ENCODE measurements around the gene SKAP2.

SKAP2 gene

DNA sequence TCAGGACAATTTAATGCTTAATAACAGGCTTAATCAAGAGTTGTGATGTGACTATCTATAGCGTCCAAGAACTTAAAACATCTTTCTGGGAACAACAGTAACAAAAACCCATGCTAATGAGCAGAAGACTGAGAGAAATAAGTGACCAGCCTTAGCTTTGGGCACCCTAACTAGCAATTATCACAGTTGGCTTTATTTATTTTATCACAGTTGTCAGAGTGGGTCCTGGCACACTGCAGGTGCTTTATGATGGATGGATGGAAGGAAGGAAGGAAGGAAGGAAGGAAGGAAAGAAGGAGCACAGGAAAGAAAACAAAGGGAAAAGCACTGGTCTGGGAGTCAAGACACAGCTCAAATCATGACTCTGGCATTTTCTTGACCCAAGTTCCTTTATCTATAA, 181.1 kb downstream of the SKAP2 start:
- ChIA-PET POLR2A (no interaction called here), CTCF (interaction anchor here (0.5 to 3.3 kb wide), 16 partner anchors 10 to 1346 kb away, joined by 3 to 29 read pairs (median 4); partner anchors contain the start of gene HOXA5)
- peak overlapping the region; percentile 35; the same call in 1 of the 2 replicates for H3K27ac ChIP-seq (ENCODE audit: extremely low read depth, low read depth, low read length)
- TF ChIP-seq, protein P1, sequence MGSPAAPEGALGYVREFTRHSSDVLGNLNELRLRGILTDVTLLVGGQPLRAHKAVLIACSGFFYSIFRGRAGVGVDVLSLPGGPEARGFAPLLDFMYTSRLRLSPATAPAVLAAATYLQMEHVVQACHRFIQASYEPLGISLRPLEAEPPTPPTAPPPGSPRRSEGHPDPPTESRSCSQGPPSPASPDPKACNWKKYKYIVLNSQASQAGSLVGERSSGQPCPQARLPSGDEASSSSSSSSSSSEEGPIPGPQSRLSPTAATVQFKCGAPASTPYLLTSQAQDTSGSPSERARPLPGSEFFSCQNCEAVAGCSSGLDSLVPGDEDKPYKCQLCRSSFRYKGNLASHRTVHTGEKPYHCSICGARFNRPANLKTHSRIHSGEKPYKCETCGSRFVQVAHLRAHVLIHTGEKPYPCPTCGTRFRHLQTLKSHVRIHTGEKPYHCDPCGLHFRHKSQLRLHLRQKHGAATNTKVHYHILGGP (tag by site-specific recombination; IDR thresholded peaks at IDR 0.05): no peak
- peak; percentile 62 for TF ChIP-seq FEZF1 (tag by site-specific recombination; IDR thresholded peaks at IDR 0.05)
- TF ChIP-seq, protein P2, sequence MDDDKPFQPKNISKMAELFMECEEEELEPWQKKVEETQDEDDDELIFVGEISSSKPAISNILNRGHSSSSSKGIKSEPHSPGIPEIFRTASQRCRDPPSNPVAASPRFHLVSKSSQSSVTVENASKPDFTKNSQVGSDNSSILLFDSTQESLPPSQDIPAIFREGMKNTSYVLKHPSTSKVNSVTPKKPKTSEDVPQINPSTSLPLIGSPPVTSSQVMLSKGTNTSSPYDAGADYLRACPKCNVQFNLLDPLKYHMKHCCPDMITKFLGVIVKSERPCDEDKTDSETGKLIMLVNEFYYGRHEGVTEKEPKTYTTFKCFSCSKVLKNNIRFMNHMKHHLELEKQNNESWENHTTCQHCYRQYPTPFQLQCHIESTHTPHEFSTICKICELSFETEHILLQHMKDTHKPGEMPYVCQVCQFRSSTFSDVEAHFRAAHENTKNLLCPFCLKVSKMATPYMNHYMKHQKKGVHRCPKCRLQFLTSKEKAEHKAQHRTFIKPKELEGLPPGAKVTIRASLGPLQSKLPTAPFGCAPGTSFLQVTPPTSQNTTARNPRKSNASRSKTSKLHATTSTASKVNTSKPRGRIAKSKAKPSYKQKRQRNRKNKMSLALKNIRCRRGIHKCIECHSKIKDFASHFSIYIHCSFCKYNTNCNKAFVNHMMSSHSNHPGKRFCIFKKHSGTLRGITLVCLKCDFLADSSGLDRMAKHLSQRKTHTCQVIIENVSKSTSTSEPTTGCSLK (tag by site-specific recombination; IDR thresholded peaks at IDR 0.05): no peak
- TF ChIP-seq, protein P3, sequence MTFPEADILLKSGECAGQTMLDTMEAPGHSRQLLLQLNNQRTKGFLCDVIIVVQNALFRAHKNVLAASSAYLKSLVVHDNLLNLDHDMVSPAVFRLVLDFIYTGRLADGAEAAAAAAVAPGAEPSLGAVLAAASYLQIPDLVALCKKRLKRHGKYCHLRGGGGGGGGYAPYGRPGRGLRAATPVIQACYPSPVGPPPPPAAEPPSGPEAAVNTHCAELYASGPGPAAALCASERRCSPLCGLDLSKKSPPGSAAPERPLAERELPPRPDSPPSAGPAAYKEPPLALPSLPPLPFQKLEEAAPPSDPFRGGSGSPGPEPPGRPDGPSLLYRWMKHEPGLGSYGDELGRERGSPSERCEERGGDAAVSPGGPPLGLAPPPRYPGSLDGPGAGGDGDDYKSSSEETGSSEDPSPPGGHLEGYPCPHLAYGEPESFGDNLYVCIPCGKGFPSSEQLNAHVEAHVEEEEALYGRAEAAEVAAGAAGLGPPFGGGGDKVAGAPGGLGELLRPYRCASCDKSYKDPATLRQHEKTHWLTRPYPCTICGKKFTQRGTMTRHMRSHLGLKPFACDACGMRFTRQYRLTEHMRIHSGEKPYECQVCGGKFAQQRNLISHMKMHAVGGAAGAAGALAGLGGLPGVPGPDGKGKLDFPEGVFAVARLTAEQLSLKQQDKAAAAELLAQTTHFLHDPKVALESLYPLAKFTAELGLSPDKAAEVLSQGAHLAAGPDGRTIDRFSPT (tag by site-specific recombination; IDR thresholded peaks at IDR 0.05): no peak
- TF ChIP-seq, protein P4, sequence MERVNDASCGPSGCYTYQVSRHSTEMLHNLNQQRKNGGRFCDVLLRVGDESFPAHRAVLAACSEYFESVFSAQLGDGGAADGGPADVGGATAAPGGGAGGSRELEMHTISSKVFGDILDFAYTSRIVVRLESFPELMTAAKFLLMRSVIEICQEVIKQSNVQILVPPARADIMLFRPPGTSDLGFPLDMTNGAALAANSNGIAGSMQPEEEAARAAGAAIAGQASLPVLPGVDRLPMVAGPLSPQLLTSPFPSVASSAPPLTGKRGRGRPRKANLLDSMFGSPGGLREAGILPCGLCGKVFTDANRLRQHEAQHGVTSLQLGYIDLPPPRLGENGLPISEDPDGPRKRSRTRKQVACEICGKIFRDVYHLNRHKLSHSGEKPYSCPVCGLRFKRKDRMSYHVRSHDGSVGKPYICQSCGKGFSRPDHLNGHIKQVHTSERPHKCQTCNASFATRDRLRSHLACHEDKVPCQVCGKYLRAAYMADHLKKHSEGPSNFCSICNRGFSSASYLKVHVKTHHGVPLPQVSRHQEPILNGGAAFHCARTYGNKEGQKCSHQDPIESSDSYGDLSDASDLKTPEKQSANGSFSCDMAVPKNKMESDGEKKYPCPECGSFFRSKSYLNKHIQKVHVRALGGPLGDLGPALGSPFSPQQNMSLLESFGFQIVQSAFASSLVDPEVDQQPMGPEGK (tag by site-specific recombination; IDR thresholded peaks at IDR 0.05): no peak
- peak; percentile 56; the same call in 1 of the 2 replicates for TF ChIP-seq ZIC2 (tag by site-specific recombination; IDR thresholded peaks at IDR 0.05)
- no peak for TF ChIP-seq BCL11B (tag by site-specific recombination; IDR thresholded peaks at IDR 0.05; ENCODE audit: low read depth)
- TF ChIP-seq IKZF3 (tag by site-specific recombination; IDR thresholded peaks at IDR 0.05): peak; percentile 45; the same call in 1 of the 2 replicates
- TF ChIP-seq, protein P5, sequence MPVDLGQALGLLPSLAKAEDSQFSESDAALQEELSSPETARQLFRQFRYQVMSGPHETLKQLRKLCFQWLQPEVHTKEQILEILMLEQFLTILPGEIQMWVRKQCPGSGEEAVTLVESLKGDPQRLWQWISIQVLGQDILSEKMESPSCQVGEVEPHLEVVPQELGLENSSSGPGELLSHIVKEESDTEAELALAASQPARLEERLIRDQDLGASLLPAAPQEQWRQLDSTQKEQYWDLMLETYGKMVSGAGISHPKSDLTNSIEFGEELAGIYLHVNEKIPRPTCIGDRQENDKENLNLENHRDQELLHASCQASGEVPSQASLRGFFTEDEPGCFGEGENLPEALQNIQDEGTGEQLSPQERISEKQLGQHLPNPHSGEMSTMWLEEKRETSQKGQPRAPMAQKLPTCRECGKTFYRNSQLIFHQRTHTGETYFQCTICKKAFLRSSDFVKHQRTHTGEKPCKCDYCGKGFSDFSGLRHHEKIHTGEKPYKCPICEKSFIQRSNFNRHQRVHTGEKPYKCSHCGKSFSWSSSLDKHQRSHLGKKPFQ (tag by site-specific recombination; IDR thresholded peaks at IDR 0.05): no peak
- no peak for TF ChIP-seq ZNF768 (tag by site-specific recombination; IDR thresholded peaks at IDR 0.05)
- TF ChIP-seq ZNF837 (tag by site-specific recombination; IDR thresholded peaks at IDR 0.05): no peak
- TF ChIP-seq REPIN1 (tag by site-specific recombination; IDR thresholded peaks at IDR 0.05; ENCODE audit: low read depth): no peak
- TF ChIP-seq, protein P6, sequence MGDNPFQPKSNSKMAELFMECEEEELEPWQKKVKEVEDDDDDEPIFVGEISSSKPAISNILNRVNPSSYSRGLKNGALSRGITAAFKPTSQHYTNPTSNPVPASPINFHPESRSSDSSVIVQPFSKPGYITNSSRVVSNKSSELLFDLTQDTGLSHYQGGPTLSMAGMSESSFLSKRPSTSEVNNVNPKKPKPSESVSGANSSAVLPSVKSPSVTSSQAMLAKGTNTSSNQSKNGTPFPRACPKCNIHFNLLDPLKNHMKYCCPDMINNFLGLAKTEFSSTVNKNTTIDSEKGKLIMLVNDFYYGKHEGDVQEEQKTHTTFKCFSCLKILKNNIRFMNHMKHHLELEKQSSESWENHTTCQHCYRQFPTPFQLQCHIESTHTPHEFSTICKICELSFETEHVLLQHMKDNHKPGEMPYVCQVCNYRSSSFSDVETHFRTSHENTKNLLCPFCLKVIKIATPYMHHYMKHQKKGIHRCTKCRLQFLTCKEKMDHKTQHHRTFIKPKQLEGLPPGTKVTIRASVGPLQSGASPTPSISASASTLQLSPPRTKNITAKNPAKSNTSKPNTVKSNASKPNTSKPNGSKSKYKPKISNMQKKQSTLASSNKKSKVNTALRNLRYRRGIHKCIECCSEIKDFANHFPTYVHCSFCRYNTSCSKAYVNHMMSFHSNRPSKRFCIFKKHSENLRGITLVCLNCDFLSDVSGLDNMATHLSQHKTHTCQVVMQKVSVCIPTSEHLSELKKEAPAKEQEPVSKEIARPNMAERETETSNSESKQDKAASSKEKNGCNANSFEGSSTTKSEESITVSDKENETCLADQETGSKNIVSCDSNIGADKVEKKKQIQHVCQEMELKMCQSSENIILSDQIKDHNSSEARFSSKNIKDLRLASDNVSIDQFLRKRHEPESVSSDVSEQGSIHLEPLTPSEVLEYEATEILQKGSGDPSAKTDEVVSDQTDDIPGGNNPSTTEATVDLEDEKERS (tag by site-specific recombination; IDR thresholded peaks at IDR 0.05): no peak
- TF ChIP-seq MYNN (tag by site-specific recombination; IDR thresholded peaks at IDR 0.05; ENCODE audit: borderline replicate concordance): no peak
- TF ChIP-seq, protein P7, sequence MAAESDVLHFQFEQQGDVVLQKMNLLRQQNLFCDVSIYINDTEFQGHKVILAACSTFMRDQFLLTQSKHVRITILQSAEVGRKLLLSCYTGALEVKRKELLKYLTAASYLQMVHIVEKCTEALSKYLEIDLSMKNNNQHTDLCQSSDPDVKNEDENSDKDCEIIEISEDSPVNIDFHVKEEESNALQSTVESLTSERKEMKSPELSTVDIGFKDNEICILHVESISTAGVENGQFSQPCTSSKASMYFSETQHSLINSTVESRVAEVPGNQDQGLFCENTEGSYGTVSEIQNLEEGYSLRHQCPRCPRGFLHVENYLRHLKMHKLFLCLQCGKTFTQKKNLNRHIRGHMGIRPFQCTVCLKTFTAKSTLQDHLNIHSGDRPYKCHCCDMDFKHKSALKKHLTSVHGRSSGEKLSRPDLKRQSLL (tag by site-specific recombination; IDR thresholded peaks at IDR 0.05): no peak
- TF ChIP-seq, protein P8, sequence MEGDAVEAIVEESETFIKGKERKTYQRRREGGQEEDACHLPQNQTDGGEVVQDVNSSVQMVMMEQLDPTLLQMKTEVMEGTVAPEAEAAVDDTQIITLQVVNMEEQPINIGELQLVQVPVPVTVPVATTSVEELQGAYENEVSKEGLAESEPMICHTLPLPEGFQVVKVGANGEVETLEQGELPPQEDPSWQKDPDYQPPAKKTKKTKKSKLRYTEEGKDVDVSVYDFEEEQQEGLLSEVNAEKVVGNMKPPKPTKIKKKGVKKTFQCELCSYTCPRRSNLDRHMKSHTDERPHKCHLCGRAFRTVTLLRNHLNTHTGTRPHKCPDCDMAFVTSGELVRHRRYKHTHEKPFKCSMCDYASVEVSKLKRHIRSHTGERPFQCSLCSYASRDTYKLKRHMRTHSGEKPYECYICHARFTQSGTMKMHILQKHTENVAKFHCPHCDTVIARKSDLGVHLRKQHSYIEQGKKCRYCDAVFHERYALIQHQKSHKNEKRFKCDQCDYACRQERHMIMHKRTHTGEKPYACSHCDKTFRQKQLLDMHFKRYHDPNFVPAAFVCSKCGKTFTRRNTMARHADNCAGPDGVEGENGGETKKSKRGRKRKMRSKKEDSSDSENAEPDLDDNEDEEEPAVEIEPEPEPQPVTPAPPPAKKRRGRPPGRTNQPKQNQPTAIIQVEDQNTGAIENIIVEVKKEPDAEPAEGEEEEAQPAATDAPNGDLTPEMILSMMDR (tag by site-specific recombination; IDR thresholded peaks at IDR 0.05): no peak
- no peak for TF ChIP-seq ZNF239 (tag by site-specific recombination; IDR thresholded peaks at IDR 0.05)
- TF ChIP-seq ZNF138 (tag by site-specific recombination; IDR thresholded peaks at IDR 0.05; ENCODE audit: borderline replicate concordance): no peak
- TF ChIP-seq ZNF302 (tag by site-specific recombination; IDR thresholded peaks at IDR 0.05; ENCODE audit: low read depth): no peak
- peak; percentile 94 for TF ChIP-seq ZNF366 (tag by site-specific recombination; conservative IDR thresholded peaks at IDR 0.05)
- no peak for TF ChIP-seq ZNF211 (tag by site-specific recombination; IDR thresholded peaks at IDR 0.05; ENCODE audit: low read depth)
- TF ChIP-seq ZSCAN30 (tag by site-specific recombination; IDR thresholded peaks at IDR 0.05): no peak

More for the DNA sequence above, 181.1 kb downstream of the SKAP2 start:
- peaks cover 45% of the 10 kb centered on the region for H3K4me1 ChIP-seq (ENCODE audit: control insufficient read depth, insufficient read depth, low read length)
- no peaks in the 10 kb centered on the region; a peak in 1 of 3 replicates for H3K36me3 ChIP-seq (ENCODE audit: control insufficient read depth in 2 of 2, insufficient read depth in 1 of 2, low read length in 2 of 2)
- no peaks in the 10 kb centered on the region for H3K9me3 ChIP-seq (ENCODE audit: control insufficient read depth, insufficient read depth, low read depth, low read length)
- H3K4me3 ChIP-seq (ENCODE audit: low read depth, low read length): no peak overlapping the region
